Measurements from ENCODE around the gene SERPINA5. TPM values are rescaled to one million over a fixed set of nuclear protein-coding genes. Genes with fewer than 3 reads are reported as not detected.

The SERPINA5 gene
- total RNA-seq, 1 donor from 2014 or later = 1.9 TPM

- DNase-seq (ENCODE audit: low read depth) = no peak
- no peaks in the 10 kb centered on the region for H3K27me3 ChIP-seq (ENCODE audit: control insufficient read depth, insufficient read depth, low read length)
- TF ChIP-seq, protein P1, sequence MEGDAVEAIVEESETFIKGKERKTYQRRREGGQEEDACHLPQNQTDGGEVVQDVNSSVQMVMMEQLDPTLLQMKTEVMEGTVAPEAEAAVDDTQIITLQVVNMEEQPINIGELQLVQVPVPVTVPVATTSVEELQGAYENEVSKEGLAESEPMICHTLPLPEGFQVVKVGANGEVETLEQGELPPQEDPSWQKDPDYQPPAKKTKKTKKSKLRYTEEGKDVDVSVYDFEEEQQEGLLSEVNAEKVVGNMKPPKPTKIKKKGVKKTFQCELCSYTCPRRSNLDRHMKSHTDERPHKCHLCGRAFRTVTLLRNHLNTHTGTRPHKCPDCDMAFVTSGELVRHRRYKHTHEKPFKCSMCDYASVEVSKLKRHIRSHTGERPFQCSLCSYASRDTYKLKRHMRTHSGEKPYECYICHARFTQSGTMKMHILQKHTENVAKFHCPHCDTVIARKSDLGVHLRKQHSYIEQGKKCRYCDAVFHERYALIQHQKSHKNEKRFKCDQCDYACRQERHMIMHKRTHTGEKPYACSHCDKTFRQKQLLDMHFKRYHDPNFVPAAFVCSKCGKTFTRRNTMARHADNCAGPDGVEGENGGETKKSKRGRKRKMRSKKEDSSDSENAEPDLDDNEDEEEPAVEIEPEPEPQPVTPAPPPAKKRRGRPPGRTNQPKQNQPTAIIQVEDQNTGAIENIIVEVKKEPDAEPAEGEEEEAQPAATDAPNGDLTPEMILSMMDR (IDR thresholded peaks at IDR 0.05; ENCODE audit: insufficient read depth, low read length, poor library complexity, severe bottlenecking) = no peak
- H3K4me3 ChIP-seq (ENCODE audit: low read depth, low read length) = no peak overlapping the region
- H3K36me3 ChIP-seq (ENCODE audit: control insufficient read depth, insufficient read depth, low read length) = no peaks in the 10 kb centered on the region
Observed at GRCh38 chr14:94582851-94583250, 1.6 kb downstream of the SERPINA5 start.

GRCh38 chr14:94583557-94583956 lies 2.3 kb downstream of the SERPINA5 start:
- no peaks in the 10 kb centered on the region for H3K27me3 ChIP-seq (ENCODE audit: control insufficient read depth, insufficient read depth, low read length)
- no peaks in the 10 kb centered on the region for H3K36me3 ChIP-seq (ENCODE audit: control insufficient read depth, insufficient read depth, low read length)
- DNase-seq (ENCODE audit: low read depth) = no peak
- TF ChIP-seq, protein P1 (IDR thresholded peaks at IDR 0.05; ENCODE audit: insufficient read depth, low read length, poor library complexity, severe bottlenecking) = no peak
- no peak overlapping the region for H3K4me3 ChIP-seq (ENCODE audit: low read depth, low read length)

GRCh38 chr14:94584591-94585280 lies 3.5 kb downstream of the SERPINA5 start:
- TF ChIP-seq, protein P1 (IDR thresholded peaks at IDR 0.05; ENCODE audit: insufficient read depth, low read length, poor library complexity, severe bottlenecking) = no peak
- no peak overlapping the region for H3K4me3 ChIP-seq (ENCODE audit: low read depth, low read length)

GRCh38 chr14:94586635-94587034 lies 5.4 kb downstream of the SERPINA5 start:
- Histone ChIP-seq H3K4me3 (ENCODE audit: low read depth, low read length) (no peak overlapping the region), H3K36me3 (ENCODE audit: control insufficient read depth, insufficient read depth, low read length) (no peaks in the 10 kb centered on the region), H3K27me3 (ENCODE audit: control insufficient read depth, insufficient read depth, low read length) (no peaks in the 10 kb centered on the region)
- DNase-seq (ENCODE audit: low read depth) = no peak
- TF ChIP-seq, protein P1 (IDR thresholded peaks at IDR 0.05; ENCODE audit: insufficient read depth, low read length, poor library complexity, severe bottlenecking) = no peak

More at GRCh38 chr14:94584591-94585280, 3.5 kb downstream of the SERPINA5 start:
- no peak for DNase-seq (ENCODE audit: low read depth)
- no peaks in the 10 kb centered on the region for H3K27me3 ChIP-seq (ENCODE audit: control insufficient read depth, insufficient read depth, low read length)
- no peaks in the 10 kb centered on the region for H3K36me3 ChIP-seq (ENCODE audit: control insufficient read depth, insufficient read depth, low read length)

DNA sequence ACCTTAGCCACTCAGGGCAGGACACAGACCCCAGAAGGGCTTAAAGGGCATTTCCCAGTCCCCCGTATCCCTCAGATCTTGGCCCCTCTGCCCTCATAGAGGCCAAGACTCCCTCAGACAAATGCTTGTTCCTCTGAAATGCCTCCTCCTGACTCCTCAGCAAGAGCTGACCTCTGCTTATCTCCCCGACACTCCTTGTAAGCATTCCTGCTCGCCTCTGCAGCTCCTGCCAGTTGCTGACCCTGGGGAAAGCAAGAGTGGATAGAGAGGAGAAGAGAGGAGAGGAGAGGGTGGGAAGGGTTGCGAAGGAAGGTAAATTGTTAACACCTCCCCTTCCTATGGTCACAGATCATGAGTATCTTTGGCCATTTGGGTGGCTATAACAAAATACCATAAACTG lies 7.1 kb downstream of the SERPINA5 start:
- TF ChIP-seq, protein P1 (IDR thresholded peaks at IDR 0.05; ENCODE audit: insufficient read depth, low read length, poor library complexity, severe bottlenecking) = no peak
- Histone ChIP-seq H3K4me3 (ENCODE audit: low read depth, low read length) (no peak overlapping the region), H3K27me3 (ENCODE audit: control insufficient read depth, insufficient read depth, low read length) (no peaks in the 10 kb centered on the region), H3K36me3 (ENCODE audit: control insufficient read depth, insufficient read depth, low read length) (no peaks in the 10 kb centered on the region)
- no peak for DNase-seq (ENCODE audit: low read depth)

- Histone ChIP-seq H3K4me3 (ENCODE audit: low read depth, low read length) (no peak overlapping the region), H3K27me3 (ENCODE audit: control insufficient read depth, insufficient read depth, low read length) (no peaks in the 10 kb centered on the region), H3K36me3 (ENCODE audit: control insufficient read depth, insufficient read depth, low read length) (no peaks in the 10 kb centered on the region)
- no peak for DNase-seq (ENCODE audit: low read depth)
- TF ChIP-seq, protein P1 (IDR thresholded peaks at IDR 0.05; ENCODE audit: insufficient read depth, low read length, poor library complexity, severe bottlenecking) = no peak
Observed at GRCh38 chr14:94591073-94591472, 9.8 kb downstream of the SERPINA5 start.

Data from kidney epithelial cell (primary cell).